Astrocyte (in vitro differentiated cells and primary cell): ENCODE results near the gene SOBP.

ENCODE experiments used
- EZH2 ChIP-seq: IDR thresholded peaks from 2 replicates; pipeline ENCODE4 v1.6.1; 2012; ENCODE audit warnings: mild to moderate bottlenecking, low read length, inconsistent platforms; ENCODE audit not compliant: insufficient read depth
- TF ChIP-seq, protein P1 (sequence below): IDR thresholded peaks from 2 replicates; pipeline ENCODE4 v1.5.1; 2011; ENCODE audit warnings: low read depth, mild to moderate bottlenecking, inconsistent platforms, low read length, moderate library complexity; ENCODE audit not compliant: insufficient read depth

DNA sequence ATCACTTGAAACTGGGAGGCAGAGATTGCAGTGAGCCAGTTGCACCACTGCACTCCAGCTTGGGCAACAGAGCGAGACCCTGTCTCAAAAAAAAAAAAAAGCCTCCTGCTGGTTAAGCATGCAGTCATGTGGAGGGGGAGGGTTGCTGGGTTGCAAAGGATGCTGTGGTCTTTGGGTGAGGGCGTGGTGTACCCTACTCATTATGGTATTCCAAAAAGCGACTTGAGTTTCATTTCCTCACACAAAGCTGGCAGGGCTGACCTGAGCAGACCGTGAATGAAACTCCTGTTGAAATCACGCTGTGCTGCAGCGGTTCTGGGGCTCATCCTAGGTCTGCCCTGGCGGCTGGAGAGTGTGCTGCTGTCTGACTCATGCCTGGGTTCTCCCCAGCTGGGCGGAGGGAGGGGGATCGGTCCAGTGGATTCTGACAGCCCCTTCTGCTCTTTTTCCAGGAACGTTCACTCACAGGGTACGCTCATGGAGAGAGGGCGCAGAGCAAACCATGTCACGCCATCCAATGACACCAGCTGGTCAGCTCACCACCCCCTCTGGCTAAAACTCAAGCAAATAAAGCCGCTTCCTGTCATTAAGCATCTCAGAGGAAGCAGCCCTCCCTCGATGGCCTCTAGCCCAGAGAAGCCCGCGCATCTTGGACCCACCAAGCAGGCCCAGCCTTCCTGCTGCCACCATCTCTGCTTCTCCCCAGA lies 168.0 kb downstream of the SOBP start:
- TF ChIP-seq, protein P1, sequence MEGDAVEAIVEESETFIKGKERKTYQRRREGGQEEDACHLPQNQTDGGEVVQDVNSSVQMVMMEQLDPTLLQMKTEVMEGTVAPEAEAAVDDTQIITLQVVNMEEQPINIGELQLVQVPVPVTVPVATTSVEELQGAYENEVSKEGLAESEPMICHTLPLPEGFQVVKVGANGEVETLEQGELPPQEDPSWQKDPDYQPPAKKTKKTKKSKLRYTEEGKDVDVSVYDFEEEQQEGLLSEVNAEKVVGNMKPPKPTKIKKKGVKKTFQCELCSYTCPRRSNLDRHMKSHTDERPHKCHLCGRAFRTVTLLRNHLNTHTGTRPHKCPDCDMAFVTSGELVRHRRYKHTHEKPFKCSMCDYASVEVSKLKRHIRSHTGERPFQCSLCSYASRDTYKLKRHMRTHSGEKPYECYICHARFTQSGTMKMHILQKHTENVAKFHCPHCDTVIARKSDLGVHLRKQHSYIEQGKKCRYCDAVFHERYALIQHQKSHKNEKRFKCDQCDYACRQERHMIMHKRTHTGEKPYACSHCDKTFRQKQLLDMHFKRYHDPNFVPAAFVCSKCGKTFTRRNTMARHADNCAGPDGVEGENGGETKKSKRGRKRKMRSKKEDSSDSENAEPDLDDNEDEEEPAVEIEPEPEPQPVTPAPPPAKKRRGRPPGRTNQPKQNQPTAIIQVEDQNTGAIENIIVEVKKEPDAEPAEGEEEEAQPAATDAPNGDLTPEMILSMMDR = peak; percentile 23
- no peak for TF ChIP-seq EZH2
